Cortex of kidney (tissue), 1 donor: Measurements from ENCODE around the gene USP54.

Experiments
- DNase-seq: peaks from one replicate; lab custom pipeline; 2025; lab: John Stamatoyannopoulos, UW

Gene USP54

DNA sequence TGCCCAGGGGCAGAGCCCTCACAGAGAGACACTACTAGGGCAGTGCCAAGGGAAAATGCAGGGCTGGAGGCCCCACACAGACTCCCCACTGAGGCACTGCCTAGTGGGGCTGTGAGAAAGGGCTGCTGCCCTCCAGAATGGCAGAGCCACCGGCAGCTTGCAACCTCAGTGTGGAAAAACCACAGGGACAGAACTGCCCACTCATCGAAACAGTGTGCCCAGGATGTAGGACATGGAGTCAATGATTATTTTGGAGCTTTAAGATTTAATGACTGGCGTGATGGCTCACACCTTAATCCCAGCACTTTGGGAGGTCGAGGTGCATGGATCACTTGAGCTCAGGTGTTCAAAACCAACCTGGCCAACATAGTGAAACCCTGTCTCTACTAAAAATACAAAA is 130.2 kb downstream of the USP54 start:
- no peak for DNase-seq

- DNase-seq: no peak
These were observed 131.3 kb downstream of the USP54 start for GRCh38 chr10:73459683-73460314.

DNA sequence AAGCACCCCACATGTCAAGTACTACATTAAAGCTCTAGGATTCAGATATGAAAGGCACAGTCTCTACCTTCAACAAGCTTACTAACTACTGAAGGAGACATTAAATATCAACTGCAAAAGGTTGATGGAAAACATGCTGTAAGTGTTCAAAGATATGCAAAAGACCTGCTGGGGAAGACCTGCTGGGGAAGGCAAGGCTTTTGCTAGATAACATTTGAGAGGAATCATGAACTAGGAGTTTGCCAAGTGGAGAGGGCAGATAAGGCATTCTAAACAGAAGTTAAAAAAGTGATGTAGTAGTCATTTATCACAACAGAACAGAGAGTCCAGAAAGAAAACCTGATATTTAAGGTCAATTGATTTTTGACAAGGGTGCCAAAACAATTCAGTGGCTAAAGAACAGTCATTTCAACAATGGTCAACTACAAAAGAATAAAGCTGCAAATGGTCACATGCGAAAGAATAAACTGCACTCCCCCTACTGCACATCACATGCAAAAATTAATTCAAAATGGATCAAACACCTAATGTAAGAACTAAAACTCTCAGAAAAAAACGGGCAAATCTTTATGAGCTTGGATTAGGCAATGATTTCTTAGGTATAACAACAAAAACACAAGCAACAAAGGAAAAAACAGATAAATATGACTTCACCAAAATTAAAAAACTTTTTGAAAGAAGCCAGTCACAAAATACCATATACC is 134.8 kb downstream of the USP54 start:
- no peak for DNase-seq

DNA sequence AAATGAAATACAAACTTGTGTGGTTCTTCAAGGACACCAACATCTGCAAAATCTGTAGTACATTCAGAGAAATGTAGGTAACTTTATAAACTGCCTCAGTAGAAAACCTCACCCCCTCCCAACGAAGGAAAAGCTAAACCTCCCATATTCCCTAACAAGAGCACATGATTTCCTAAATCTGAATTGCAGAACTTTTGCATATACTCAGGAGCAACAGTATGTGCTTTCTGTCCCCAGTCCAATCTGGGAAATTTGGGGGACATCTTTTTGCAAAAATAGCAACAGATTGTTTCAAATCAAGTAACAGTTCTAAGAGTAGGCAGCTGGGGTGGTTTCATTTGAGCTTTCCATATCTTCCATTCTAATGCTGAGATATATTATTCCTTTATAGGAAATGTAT is 142.0 kb downstream of the USP54 start:
- DNase-seq: no peak

- DNase-seq: no peak
These were observed 142.8 kb downstream of the USP54 start for GRCh38 chr10:73448384-73448783.
